ENCODE results near the gene TNFRSF13B. TPM values are rescaled to one million over a fixed set of nuclear protein-coding genes. Genes with fewer than 3 reads are reported as not detected.

Gene TNFRSF13B
- total RNA-seq, 1 donor from 2014 or later, result 342 TPM

- ChIA-PET POLR2A (interaction anchor here (1.1 kb wide), 1 partner anchor 47 kb away, joined by 3 read pairs; no protein-coding TSS in a partner anchor), CTCF (interaction anchor here (1.2 kb wide), 1 partner anchor 52 kb away, joined by 3 read pairs; no protein-coding TSS in a partner anchor)
- Mint-ChIP-seq H3K4me1 (peaks cover 41% of the 10 kb centered on the region), H3K27ac (peak overlapping the region; percentile 37), H3K27me3 (no peaks in the 10 kb centered on the region), H3K4me3 (no peak overlapping the region), H3K36me3 (ENCODE audit: low read depth) (peaks cover 89% of the 10 kb centered on the region), H3K9me3 (no peaks in the 10 kb centered on the region)
- DNase-seq (no peak), ATAC-seq (ENCODE audit: low read depth) (no peak)
- intact Hi-C loops (cut with micrococcal nuclease), result no loop called here
- TF ChIP-seq, protein P1, sequence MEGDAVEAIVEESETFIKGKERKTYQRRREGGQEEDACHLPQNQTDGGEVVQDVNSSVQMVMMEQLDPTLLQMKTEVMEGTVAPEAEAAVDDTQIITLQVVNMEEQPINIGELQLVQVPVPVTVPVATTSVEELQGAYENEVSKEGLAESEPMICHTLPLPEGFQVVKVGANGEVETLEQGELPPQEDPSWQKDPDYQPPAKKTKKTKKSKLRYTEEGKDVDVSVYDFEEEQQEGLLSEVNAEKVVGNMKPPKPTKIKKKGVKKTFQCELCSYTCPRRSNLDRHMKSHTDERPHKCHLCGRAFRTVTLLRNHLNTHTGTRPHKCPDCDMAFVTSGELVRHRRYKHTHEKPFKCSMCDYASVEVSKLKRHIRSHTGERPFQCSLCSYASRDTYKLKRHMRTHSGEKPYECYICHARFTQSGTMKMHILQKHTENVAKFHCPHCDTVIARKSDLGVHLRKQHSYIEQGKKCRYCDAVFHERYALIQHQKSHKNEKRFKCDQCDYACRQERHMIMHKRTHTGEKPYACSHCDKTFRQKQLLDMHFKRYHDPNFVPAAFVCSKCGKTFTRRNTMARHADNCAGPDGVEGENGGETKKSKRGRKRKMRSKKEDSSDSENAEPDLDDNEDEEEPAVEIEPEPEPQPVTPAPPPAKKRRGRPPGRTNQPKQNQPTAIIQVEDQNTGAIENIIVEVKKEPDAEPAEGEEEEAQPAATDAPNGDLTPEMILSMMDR (IDR thresholded peaks at IDR 0.05), result no peak
Observed at GRCh38 chr17:16941072-16942036, 30.6 kb downstream of the TNFRSF13B start.

DNA sequence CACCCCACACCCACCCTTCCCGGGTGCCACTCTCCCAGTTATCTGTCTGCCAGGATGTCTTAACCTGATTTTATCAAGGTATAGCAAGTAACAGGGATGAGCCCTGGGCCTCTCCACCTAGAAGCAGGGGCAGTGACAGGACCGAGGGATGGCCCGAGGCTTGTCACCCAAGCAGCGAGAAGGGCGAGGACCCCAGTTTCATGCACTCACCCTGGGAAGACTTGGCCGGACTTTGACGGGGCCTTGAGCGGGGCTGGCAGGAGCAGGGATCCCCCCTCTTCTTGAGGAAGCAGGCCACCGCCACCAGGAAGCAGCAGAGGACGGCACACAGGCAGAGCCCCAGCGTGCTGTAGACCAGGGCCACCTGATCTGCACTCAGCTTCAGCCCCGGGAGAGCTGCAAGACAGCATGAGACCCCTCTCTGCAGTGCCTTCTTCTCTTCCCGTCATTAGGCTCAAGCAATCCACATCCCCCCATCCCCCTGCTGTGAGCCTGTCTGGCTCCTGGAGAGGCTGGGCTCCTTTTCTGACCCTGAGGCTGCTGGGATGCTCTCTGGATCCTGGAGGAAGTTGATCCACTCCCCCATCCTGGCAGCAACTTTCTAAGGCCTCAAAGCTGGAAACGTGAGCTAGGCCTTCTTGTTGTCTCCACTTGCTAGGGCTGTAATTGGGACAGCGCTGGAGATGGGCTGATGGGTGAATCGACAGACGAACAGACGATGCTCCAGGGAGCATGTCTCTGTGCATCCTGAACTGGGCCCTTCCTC is 31.6 kb downstream of the TNFRSF13B start:
- no peak overlapping the region for H3K4me3 Mint-ChIP-seq
- no peak for ATAC-seq (ENCODE audit: low read depth)
- no peak for DNase-seq
- ChIA-PET CTCF (interaction anchor here (1.0 to 1.2 kb wide), 2 partner anchors 49 to 53 kb away, joined by 3 read pairs; no protein-coding TSS in a partner anchor), POLR2A (interaction anchor here (1.1 kb wide), 1 partner anchor 48 kb away, joined by 3 read pairs; no protein-coding TSS in a partner anchor)
- peaks cover 86% of the 10 kb centered on the region for H3K36me3 Mint-ChIP-seq (ENCODE audit: low read depth)
- no peaks in the 10 kb centered on the region for H3K27me3 Mint-ChIP-seq
- H3K27ac Mint-ChIP-seq, result no peak overlapping the region
- intact Hi-C loops (cut with micrococcal nuclease), result no loop called here
- no peaks in the 10 kb centered on the region for H3K9me3 Mint-ChIP-seq
- H3K4me1 Mint-ChIP-seq, result peaks cover 39% of the 10 kb centered on the region
- TF ChIP-seq, protein P1 (IDR thresholded peaks at IDR 0.05), result no peak

- CTCF ChIA-PET, result interaction anchor here (1.0 kb wide), 1 partner anchor 49 kb away, joined by 3 read pairs; no protein-coding TSS in a partner anchor
- Mint-ChIP-seq H3K4me3 (no peak overlapping the region), H3K4me1 (peaks cover 38% of the 10 kb centered on the region), H3K27me3 (no peaks in the 10 kb centered on the region), H3K27ac (no peak overlapping the region), H3K9me3 (no peaks in the 10 kb centered on the region), H3K36me3 (ENCODE audit: low read depth) (peaks cover 82% of the 10 kb centered on the region)
- intact Hi-C loops (cut with micrococcal nuclease), result no loop called here
- TF ChIP-seq, protein P1 (IDR thresholded peaks at IDR 0.05), result no peak
- ATAC-seq (ENCODE audit: low read depth), result no peak
- POLR2A ChIA-PET, result no interaction called here
- DNase-seq, result no peak
Observed at GRCh38 chr17:16939606-16940115, 32.3 kb downstream of the TNFRSF13B start.

DNA sequence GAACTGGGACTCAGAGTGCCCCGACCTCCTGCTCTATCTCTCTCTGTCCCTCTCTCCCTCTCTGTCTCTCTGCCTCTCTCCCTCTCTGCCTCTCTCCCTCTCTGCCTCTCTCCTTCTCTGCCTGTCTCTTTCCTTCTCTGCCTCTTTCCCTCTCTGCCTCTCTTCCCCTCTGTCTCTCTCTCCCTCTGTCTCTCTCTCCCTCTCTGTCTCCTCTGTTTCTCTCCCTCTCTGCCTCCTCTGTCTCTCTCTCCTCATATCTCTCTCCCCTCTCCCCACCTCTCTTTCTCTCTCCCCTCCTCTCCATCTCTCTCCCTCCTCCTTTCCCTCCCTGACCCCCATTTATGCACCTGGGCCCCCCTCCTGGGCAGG is 32.7 kb downstream of the TNFRSF13B start:
- DNase-seq (no peak), ATAC-seq (ENCODE audit: low read depth) (no peak)
- ChIA-PET POLR2A (no interaction called here), CTCF (no interaction called here)
- Mint-ChIP-seq H3K4me1 (peaks cover 34% of the 10 kb centered on the region), H3K27ac (peak overlapping the region; percentile 57), H3K4me3 (no peak overlapping the region), H3K9me3 (no peaks in the 10 kb centered on the region), H3K27me3 (no peaks in the 10 kb centered on the region), H3K36me3 (ENCODE audit: low read depth) (peaks cover 78% of the 10 kb centered on the region)
- TF ChIP-seq, protein P1 (IDR thresholded peaks at IDR 0.05), result no peak
- intact Hi-C loops (cut with micrococcal nuclease), result no loop called here
